Left lung (tissue), 10 donors: Measurements from ENCODE around the gene CDH13. TPM values are rescaled to one million over a fixed set of nuclear protein-coding genes. Genes with fewer than 3 reads are reported as not detected.

Source experiments
- ATAC-seq: fragments of 200-7000 bp; cut with Tn5 transposase; one replicate; pipeline ENCODE4 v1.9.1; 2020; ENCODE audit warnings: moderate library complexity
- DNase-seq, 4 donors: peaks; one replicate each; pipeline ENCODE4 v3.0.0-alpha.2; 2013 to 2020
- H3K27ac ChIP-seq, 2 donors: fragments of 200-600 bp; sonication (generic) in 1 of 2; one replicate each; pipeline versions ENCODE4 v1.5.0 to v1.8.0; 2020 to 2021
- H3K27me3 ChIP-seq, 2 donors: fragments of 200-600 bp; sonication (generic) in 1 of 2; one replicate each; pipeline versions ENCODE4 v1.5.0 to v1.8.0; 2020 to 2021
- H3K36me3 ChIP-seq, 2 donors: fragments of 200-600 bp; sonication (generic) in 1 of 2; one replicate each; pipeline versions ENCODE4 v1.5.0 to v1.8.0; 2020 to 2021
- H3K4me1 ChIP-seq, 2 donors: fragments of 200-600 bp; one replicate each; pipeline ENCODE4 v1.8.0; 2021
- H3K4me3 ChIP-seq, 2 donors: fragments of 200-600 bp; sonication (generic) in 1 of 2; one replicate each; pipeline versions ENCODE4 v1.5.0 to v1.8.0; 2020 to 2021; ENCODE audit warnings: mild to moderate bottlenecking in 1 of 2
- H3K9me3 ChIP-seq, 2 donors: fragments of 200-600 bp; sonication (generic) in 1 of 2; one replicate each; pipeline versions ENCODE4 v1.5.0 to v1.8.0; 2020 to 2021
- intact Hi-C, 2 donors: fragments of 100-400 bp; cut with DNase I; formaldehyde crosslinking; loops; one replicate each; pipeline versions ENCODE4 v1.11.2 to v1.14.2; 2022
- polyA plus RNA-seq, 6 donors: library from polyadenylated mRNA; unstranded; fragments of 120-200 nt; gene quantifications; one replicate each; pipeline ENCODE4 v1.2.1, GENCODE V29; 2013; ENCODE audit not compliant: insufficient read length in 6 of 6
- total RNA-seq, 2 donors: library from RNA; stranded (reverse); fragmentation: NEBNext Ultra II Directional; extraction: Animal tissue kit (Norgen Biotek cat#: 25700); gene quantifications; one replicate each; pipeline ENCODE4 v1.2.1, GENCODE V29; 2021
- TF ChIP-seq, protein P1 (sequence below), 2 donors: fragments of 200-600 bp; sonication (generic) in 1 of 2; IDR thresholded peaks; one replicate each; pipeline versions ENCODE4 v1.5.0 to v1.8.0; 2021; ENCODE audit warnings: antibody characterized with exemption in 2 of 2
- donor health status: DM: no; HTN: yes; CAD: no.
- donor health status: DM: no; HTN: no; CAD: no.

Gene CDH13
- total and polyA plus RNA-seq, 8 donors = 2.7 to 20.3 (median 3.2) TPM

- Histone ChIP-seq H3K36me3 (no peaks in the 10 kb centered on the region), H3K27ac (no peak overlapping the region), H3K9me3 (no peaks in the 10 kb centered on the region), H3K4me3 (no peak overlapping the region), H3K4me1 (no peaks in the 10 kb centered on the region), H3K27me3 (no peaks in the 10 kb centered on the region)
- no peak for DNase-seq
- TF ChIP-seq, protein P1, sequence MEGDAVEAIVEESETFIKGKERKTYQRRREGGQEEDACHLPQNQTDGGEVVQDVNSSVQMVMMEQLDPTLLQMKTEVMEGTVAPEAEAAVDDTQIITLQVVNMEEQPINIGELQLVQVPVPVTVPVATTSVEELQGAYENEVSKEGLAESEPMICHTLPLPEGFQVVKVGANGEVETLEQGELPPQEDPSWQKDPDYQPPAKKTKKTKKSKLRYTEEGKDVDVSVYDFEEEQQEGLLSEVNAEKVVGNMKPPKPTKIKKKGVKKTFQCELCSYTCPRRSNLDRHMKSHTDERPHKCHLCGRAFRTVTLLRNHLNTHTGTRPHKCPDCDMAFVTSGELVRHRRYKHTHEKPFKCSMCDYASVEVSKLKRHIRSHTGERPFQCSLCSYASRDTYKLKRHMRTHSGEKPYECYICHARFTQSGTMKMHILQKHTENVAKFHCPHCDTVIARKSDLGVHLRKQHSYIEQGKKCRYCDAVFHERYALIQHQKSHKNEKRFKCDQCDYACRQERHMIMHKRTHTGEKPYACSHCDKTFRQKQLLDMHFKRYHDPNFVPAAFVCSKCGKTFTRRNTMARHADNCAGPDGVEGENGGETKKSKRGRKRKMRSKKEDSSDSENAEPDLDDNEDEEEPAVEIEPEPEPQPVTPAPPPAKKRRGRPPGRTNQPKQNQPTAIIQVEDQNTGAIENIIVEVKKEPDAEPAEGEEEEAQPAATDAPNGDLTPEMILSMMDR (IDR thresholded peaks at IDR 0.05) = no peak
- ATAC-seq = no peak
- intact Hi-C loops = no loop called here
Observed at GRCh38 chr16:83586461-83587200, 959.9 kb downstream of the CDH13 start.

DNA sequence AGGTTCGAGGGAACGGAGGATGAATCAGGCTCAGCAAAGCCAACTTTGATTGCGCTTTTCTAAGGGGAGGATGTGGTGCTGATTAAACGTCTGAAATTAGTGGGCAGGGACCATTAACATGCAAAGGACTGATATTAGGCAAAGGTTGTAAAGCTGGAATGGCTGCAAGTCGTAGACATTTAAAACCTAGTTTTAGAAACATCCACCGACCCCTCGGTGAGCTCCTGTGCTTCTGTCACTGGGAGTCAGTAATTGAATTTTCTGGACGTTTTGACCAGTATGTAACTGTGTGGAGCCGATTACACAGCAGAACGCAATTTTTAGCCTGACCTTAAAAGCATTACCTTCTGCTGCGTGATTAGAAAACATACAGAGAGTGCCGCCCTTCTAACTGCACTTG lies 960.4 kb downstream of the CDH13 start:
- Histone ChIP-seq H3K9me3 (no peaks in the 10 kb centered on the region), H3K4me3 (no peak overlapping the region), H3K36me3 (no peaks in the 10 kb centered on the region), H3K4me1 (no peaks in the 10 kb centered on the region), H3K27me3 (no peaks in the 10 kb centered on the region), H3K27ac (no peak overlapping the region)
- intact Hi-C loops = no loop called here
- DNase-seq (no peak), ATAC-seq (no peak)
- TF ChIP-seq, protein P1 (IDR thresholded peaks at IDR 0.05) = no peak

- Histone ChIP-seq H3K4me1 (no peaks in the 10 kb centered on the region), H3K27me3 (no peaks in the 10 kb centered on the region), H3K9me3 (no peaks in the 10 kb centered on the region), H3K36me3 (no peaks in the 10 kb centered on the region), H3K27ac (no peak overlapping the region), H3K4me3 (no peak overlapping the region)
- TF ChIP-seq, protein P1 (IDR thresholded peaks at IDR 0.05) = no peak
- ATAC-seq = no peak
- intact Hi-C loops = no loop called here
- no peak for DNase-seq
Observed at GRCh38 chr16:83588070-83588469, 961.3 kb downstream of the CDH13 start.

- H3K27ac ChIP-seq = no peak overlapping the region
- DNase-seq = no peak
- H3K36me3 ChIP-seq = no peaks in the 10 kb centered on the region
- no peak for ATAC-seq
- intact Hi-C loops = no loop called here
- H3K4me1 ChIP-seq = no peaks in the 10 kb centered on the region
- no peaks in the 10 kb centered on the region for H3K9me3 ChIP-seq
- no peaks in the 10 kb centered on the region for H3K27me3 ChIP-seq
- TF ChIP-seq, protein P1 (IDR thresholded peaks at IDR 0.05) = no peak
- H3K4me3 ChIP-seq = no peak overlapping the region
Observed at GRCh38 chr16:83589576-83589975, 962.8 kb downstream of the CDH13 start.

GRCh38 chr16:83592778-83593177 lies 966.0 kb downstream of the CDH13 start:
- ATAC-seq (no peak), DNase-seq (no peak)
- TF ChIP-seq, protein P1 (IDR thresholded peaks at IDR 0.05) = no peak
- Histone ChIP-seq H3K4me3 (no peak overlapping the region), H3K9me3 (no peaks in the 10 kb centered on the region), H3K36me3 (no peaks in the 10 kb centered on the region), H3K27ac (no peak overlapping the region), H3K27me3 (no peaks in the 10 kb centered on the region), H3K4me1 (no peaks in the 10 kb centered on the region)
- intact Hi-C loops = no loop called here
